IPS-15b (cell line): ENCODE measurements around the gene TOX2.

Source experiments
- H3K27me3 ChIP-seq: one replicate; pipeline ENCODE4 v1.6.1; 2013; ENCODE audit warnings: low read length; ENCODE audit not compliant: control insufficient read depth, insufficient read depth
- H3K36me3 ChIP-seq: one replicate; pipeline ENCODE4 v1.6.1; 2013; ENCODE audit warnings: low read length; ENCODE audit not compliant: control insufficient read depth, insufficient read depth
- H3K4me1 ChIP-seq: one replicate; pipeline ENCODE4 v1.6.1; 2013; ENCODE audit warnings: mild to moderate bottlenecking, low read length; ENCODE audit not compliant: control insufficient read depth, insufficient read depth
- H3K4me3 ChIP-seq: one replicate; pipeline ENCODE4 v1.5.1; 2013; ENCODE audit warnings: low read depth, low read length
- H3K9ac ChIP-seq: one replicate; pipeline ENCODE4 v1.6.1; 2013; ENCODE audit warnings: low read depth, mild to moderate bottlenecking, low read length
- H3K9me3 ChIP-seq: one replicate; pipeline ENCODE4 v1.6.1; 2013; ENCODE audit warnings: mild to moderate bottlenecking, low read length; ENCODE audit not compliant: control insufficient read depth, insufficient read depth

TOX2 gene

DNA sequence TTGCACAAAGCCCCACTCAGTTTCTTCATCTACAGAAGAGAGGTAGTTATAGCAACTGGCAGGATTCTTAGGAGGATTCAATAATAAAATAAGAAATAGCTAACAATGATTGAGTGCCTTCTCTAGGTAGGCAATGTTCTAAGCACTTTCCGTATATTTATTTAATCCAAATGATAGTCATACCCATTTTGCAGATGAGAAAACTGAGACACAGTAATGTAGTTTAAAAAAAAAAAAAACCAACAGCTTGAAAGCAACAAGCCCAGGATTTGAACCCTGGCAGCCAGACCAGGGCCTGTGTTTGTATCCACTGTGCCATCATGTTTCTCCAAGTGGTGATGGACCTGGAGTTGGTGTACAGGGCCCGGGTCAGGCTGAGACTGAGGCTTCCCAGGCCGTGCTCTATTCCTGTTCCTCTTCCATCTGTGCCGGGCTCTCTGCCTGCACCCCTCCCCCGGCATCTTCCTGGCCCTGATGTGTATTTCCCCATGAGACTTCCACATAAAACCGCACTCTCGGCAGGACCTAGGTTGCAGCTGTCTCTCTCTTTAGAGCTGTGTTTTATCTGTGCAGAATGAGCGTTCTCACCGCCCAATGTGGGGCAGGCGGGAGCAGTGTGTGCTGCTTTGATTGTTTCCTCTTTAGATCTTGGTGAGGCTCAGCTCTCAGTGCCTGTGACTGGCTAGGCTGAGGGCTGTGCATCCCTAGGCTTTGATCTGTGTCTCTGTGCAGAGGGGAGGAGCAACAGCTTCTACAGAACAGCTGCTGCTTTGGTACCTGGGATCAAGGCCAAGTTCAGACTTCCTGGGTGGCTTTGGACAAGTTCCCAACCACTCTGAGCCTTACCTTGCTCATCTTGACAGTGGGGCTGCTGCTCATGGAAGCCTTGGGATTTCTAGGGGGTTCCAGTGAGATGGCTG is 49.5 kb downstream of the TOX2 start:
- Histone ChIP-seq H3K4me1 (peaks cover 16% of the 10 kb centered on the region), H3K36me3 (no peaks in the 10 kb centered on the region), H3K27me3 (no peaks in the 10 kb centered on the region), H3K9ac (no peak overlapping the region), H3K9me3 (no peaks in the 10 kb centered on the region), H3K4me3 (no peak overlapping the region)

DNA sequence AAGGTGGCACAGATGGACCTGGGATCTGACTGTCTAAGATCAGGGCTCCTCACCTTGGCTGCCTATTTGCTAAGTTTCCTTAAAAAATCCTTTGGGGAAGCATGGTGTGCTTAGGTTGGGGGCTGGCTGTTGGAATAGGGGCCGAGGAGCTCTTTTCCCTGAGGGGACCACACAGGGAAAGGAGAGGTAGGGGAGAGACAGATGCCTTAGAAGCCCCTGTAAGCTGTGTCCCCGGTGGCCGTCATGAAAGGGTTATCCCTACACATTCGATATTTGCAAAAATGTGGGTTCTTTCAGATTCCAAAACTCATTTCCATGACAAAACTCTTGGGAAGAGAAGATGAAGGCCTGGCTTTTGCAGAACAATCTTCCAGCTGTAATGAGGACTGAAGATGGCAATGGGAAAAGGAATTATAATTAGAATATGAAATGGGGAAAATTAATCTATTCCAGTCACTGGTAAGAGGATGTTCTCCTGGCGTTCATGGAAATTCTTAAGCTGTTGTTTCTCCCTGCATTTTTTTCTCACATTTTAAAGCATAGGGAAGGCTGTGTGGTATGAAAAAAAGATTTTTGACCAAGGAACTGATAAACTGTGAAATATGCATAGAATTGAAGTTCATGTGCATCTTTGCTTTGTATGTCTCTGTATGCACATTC is 53.8 kb downstream of the TOX2 start:
- Histone ChIP-seq H3K9me3 (no peaks in the 10 kb centered on the region), H3K36me3 (no peaks in the 10 kb centered on the region), H3K27me3 (no peaks in the 10 kb centered on the region), H3K4me3 (no peak overlapping the region), H3K9ac (no peak overlapping the region), H3K4me1 (peaks cover 6% of the 10 kb centered on the region)

DNA sequence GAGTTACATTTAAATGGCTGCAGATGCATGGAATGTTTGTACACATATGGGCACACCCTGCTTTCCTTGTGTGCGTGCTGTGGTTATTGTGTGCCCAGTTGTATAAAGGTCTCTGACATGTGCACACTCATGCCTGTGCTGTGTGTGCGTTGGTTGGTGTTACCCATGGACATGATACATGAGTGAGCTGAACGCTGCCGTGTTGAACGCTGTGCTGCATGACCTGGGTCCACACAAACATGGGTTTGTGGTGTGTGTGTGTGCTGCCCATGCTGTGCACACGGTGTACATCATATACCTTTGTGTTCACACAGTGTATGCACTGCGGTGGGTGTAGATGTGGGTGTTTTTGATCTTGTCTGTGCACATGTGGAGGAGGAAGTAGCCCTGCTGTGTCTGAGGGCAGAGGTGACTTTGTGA is 54.4 kb downstream of the TOX2 start:
- H3K9me3 ChIP-seq, result no peaks in the 10 kb centered on the region
- peaks cover 6% of the 10 kb centered on the region for H3K4me1 ChIP-seq
- H3K4me3 ChIP-seq, result no peak overlapping the region
- H3K36me3 ChIP-seq, result no peaks in the 10 kb centered on the region
- no peaks in the 10 kb centered on the region for H3K27me3 ChIP-seq
- H3K9ac ChIP-seq, result no peak overlapping the region

DNA sequence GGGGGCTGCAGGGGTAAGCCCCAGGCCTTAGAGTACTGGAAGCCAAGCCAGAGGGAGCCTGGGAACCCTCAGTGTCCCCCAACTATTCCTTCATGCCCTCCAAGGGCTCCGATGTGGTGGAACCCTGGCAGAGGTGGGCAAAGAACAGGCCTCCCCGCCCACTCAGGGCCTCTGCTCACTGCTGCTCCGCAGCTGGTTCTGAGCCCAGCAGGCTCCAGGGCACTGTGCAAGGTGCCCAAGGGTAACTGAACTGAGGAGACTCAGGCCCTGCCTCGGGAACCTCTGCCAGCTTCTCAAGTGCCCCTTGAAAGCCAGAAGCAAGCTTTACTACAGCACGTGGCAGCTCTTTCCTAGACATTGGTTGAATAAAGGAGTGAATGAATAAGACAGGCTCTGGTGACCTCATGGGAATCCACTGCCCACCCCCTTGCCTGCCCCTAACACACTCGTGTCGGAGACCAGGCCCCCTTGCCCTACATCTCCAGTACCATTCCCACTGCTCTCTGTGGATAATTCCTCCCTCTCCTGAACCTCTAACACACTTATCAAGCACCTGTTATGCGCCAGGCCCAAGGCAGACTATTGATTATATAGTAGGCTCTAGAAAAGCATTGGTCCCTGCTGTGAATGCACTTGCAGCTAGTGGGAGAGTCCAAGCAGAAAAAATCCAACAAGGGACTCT is 55.0 kb downstream of the TOX2 start:
- Histone ChIP-seq H3K9me3 (no peaks in the 10 kb centered on the region), H3K4me3 (no peak overlapping the region), H3K36me3 (no peaks in the 10 kb centered on the region), H3K4me1 (peaks cover 5% of the 10 kb centered on the region), H3K9ac (no peak overlapping the region), H3K27me3 (no peaks in the 10 kb centered on the region)

DNA sequence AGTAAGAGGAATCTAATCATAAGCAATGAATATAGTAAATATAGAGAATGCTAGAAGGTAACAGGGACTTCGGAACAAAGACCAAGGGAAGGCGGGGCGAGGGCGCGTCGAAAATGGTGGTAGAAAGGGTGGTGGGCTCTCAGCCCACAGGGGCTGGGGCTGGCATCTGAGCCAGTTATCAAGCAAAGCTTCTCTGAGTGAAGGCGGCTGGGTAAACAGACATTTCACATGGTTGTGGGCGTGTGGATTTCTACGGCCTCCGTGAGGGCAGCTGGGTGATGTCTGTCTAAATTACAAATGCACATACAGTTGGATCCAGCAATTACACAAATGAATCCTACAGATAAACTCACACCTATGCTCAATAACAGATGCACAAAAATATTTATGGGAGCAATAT is 56.6 kb downstream of the TOX2 start:
- Histone ChIP-seq H3K4me1 (no peaks in the 10 kb centered on the region), H3K36me3 (no peaks in the 10 kb centered on the region), H3K4me3 (no peak overlapping the region), H3K27me3 (no peaks in the 10 kb centered on the region), H3K9me3 (no peaks in the 10 kb centered on the region), H3K9ac (no peak overlapping the region)

DNA sequence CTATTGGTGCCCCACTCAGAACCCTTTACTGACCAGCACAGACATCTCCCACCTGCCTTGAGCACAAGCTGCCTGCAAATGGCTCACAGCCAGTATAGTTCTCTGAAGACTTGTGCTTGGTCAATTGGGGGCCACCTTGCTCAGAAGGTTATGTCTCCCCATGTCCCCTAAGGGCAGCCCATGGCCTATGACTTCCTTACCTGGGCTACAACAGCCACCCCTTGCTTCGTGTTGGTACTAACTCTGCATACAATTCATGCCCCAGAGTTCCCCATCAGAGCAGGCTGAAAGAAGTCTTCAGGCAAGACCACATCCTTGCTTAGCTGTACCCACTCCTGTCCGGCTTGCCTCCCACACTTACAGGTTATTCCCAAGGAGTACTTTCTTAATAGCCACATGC is 57.4 kb downstream of the TOX2 start:
- H3K27me3 ChIP-seq, result no peaks in the 10 kb centered on the region
- H3K9me3 ChIP-seq, result no peaks in the 10 kb centered on the region

DNA sequence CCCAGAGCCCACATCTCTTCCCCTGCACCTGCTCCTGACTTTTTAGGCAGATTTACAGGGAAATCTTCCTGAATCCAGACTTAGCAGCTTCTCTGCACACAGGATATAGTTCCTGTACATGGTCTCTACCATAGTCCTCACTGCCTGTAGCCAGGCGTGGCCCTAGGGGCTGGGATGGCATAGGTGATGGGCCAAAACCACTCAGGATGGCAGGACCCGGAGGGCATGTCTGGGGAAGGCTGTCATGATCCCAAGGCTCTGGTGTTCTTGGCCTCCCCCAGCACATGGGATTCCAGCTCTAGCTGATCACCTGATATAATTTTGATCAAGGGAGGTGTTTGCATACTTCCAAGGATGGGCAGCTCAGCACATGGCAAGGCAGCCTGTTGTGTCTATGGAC is 58.0 kb downstream of the TOX2 start:
- Histone ChIP-seq H3K9ac (no peak overlapping the region), H3K36me3 (no peaks in the 10 kb centered on the region), H3K4me1 (no peaks in the 10 kb centered on the region), H3K9me3 (no peaks in the 10 kb centered on the region), H3K27me3 (no peaks in the 10 kb centered on the region), H3K4me3 (no peak overlapping the region)

More for the DNA sequence above, 57.4 kb downstream of the TOX2 start:
- no peaks in the 10 kb centered on the region for H3K4me1 ChIP-seq
- H3K36me3 ChIP-seq, result no peaks in the 10 kb centered on the region
- H3K4me3 ChIP-seq, result no peak overlapping the region
- H3K9ac ChIP-seq, result no peak overlapping the region

DNA sequence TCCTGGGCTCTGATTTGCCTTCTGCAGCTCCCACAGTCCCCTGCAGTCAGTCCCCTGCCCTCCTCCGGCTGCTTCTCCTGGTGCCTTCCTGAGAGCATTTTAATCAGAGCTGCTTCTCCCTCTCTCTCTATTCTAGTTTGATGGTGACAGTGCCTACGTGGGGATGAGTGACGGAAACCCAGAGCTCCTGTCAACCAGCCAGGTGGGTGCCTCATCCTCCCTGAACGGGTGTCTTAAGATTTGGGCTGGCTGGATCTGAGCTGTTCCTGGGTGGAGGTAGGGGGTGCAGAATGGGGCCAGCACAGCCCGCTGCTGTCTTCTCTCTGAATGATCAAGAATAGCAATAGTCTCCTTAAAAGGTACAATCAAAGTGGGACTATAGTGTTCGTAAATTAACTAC is 58.6 kb downstream of the TOX2 start:
- H3K4me1 ChIP-seq, result no peaks in the 10 kb centered on the region
- H3K27me3 ChIP-seq, result no peaks in the 10 kb centered on the region
- no peaks in the 10 kb centered on the region for H3K36me3 ChIP-seq
- H3K9me3 ChIP-seq, result no peaks in the 10 kb centered on the region
- no peak overlapping the region for H3K9ac ChIP-seq
- no peak overlapping the region for H3K4me3 ChIP-seq

DNA sequence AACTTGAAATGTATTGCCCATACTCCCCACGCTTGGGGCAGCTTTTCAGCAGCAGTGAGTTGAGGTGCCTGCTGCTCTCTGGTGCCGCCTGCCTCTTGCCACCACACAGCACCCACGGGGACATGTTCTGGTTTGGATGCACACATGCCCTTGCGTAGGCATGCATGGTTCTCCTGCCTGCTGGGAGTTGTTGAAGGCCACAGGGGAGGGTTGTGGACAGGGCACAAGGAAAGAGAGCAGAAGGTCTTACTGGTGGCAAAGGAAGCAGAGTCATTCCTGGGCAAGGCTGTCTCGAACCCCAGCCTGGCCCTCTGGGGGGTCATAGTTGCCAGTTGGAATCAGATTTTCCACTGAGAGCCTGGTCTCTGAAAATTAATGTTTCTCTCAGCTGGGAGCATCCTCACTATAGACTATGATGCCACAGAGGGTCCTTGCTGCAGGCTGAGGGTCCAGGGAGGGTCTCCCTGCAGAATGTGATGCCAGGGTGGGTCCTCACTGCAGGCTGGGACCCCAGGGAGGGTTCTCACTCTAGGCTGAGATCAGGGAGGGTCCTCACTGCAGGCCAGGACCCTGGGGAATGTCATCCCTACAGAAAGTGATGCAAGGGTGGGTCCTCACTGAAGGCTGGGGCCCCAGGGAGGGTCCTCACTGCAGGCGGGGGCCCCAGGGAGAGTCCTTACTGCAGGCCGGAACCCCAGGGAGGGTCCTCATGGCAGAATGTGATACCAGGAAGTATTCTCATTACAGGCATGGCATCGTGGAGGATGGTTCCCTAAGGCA is 59.2 kb downstream of the TOX2 start:
- H3K27me3 ChIP-seq, result no peaks in the 10 kb centered on the region
- H3K4me3 ChIP-seq, result no peak overlapping the region
- no peak overlapping the region for H3K9ac ChIP-seq
- no peaks in the 10 kb centered on the region for H3K4me1 ChIP-seq
- no peaks in the 10 kb centered on the region for H3K9me3 ChIP-seq
- no peaks in the 10 kb centered on the region for H3K36me3 ChIP-seq

DNA sequence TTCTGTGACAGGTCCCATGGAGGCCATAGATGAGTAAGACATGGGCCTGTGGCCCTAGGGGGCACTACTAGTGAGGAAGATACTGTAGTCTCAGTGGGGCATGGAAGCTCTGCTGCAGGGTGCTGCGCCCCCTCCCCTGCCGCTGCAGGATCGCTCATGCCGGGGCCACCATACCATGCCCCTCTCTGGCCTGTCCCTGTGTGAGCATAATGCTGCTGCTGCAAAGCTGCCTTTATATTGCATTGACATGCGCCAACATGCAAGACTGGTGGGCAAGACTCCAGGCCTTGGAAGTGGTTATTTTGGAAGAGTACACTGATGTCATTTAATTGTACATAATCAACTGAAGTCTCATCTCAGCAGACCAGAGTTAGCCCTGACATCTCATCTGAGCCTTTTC is 60.0 kb downstream of the TOX2 start:
- H3K36me3 ChIP-seq, result no peaks in the 10 kb centered on the region
- no peak overlapping the region for H3K9ac ChIP-seq

DNA sequence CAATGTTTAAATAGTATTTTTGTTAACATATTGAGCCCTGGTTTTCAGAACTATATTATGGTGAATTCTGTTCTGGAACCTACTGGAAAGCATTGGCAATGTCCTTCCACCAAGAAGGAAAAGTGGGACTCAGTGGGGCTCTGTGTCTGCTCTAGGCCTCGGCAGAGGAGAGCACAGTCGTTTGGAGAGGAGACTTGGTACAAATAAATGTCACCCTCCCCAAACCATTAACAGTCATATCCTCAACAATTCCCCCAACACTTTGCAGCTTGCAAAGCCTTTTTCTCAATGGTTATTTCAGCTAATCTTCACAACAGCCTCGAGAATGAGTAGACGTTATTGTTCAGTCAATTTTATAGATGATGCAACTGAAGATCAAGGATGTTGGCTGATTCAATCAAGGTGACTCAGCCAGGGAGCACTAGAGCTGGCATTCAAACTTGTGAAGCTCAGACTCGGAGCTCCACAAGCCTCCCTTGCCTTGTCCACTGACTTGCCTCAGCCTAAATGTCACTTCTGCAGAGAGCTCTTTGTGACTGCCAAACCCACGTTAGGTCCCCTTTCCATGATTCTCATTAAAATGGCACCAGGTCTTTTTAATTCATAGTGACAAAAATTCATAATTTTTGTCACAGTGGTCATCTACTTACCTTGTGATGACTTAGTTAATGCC is 60.6 kb downstream of the TOX2 start:
- no peaks in the 10 kb centered on the region for H3K9me3 ChIP-seq
- no peak overlapping the region for H3K4me3 ChIP-seq
- H3K27me3 ChIP-seq, result no peaks in the 10 kb centered on the region
- H3K4me1 ChIP-seq, result no peaks in the 10 kb centered on the region
- H3K9ac ChIP-seq, result no peak overlapping the region
- no peaks in the 10 kb centered on the region for H3K36me3 ChIP-seq

More for the DNA sequence above, 60.0 kb downstream of the TOX2 start:
- H3K27me3 ChIP-seq, result no peaks in the 10 kb centered on the region
- no peak overlapping the region for H3K4me3 ChIP-seq
- no peaks in the 10 kb centered on the region for H3K4me1 ChIP-seq
- H3K9me3 ChIP-seq, result no peaks in the 10 kb centered on the region
